ENCODE data around the gene ARHGEF19.

- TF ChIP-seq CTCF (conservative IDR thresholded peaks at IDR 0.05; ENCODE audit: low read depth, low read length) (no peak), EZH2 (IDR thresholded peaks at IDR 0.05; ENCODE audit: low read length, unreplicated experiment) (no peak), EZH2phosphoT487 (IDR thresholded peaks at IDR 0.05; ENCODE audit: borderline replicate concordance, low read length) (no peak)
Measured at GRCh38 chr1:16162163-16162822, 50.2 kb downstream of the ARHGEF19 start.
